OCI-LY1 (cell line): ENCODE measurements around the gene SUPT3H.

Source experiments
- EZH2 ChIP-seq: fragments of 200-600 bp; sonication (generic), shearing (Covaris generic); IDR thresholded peaks from 2 replicates; pipeline ENCODE4 v1.8.0; 2017; ENCODE audit warnings: borderline replicate concordance, mixed run types, mild to moderate bottlenecking, antibody characterized with exemption, low read length, moderate library complexity, mixed read lengths
- TF ChIP-seq, protein P1 (sequence below): fragments of 200-600 bp; sonication (generic), shearing (Covaris generic); IDR thresholded peaks from 2 replicates; pipeline ENCODE4 v1.5.1; 2017; ENCODE audit warnings: mild to moderate bottlenecking, antibody characterized with exemption, low read length, moderate library complexity, mixed read lengths

DNA sequence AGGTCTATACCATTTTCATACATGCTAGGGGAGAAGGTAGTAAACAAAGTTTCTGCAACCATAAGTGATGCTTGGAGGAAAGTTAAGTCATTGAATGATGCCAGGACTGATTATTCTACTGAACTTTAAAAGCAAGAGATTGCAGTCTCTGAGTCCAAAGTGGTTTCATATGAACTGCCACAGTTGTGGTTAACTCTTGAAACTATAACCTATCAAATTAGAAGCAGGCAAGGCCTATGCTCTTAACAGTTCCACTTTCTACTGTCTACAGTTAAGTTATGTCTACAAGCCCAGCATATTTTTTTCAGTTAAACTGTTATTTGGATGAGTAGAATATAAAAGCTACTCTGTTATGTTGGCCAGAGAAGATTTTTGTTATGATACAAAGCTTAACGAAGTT, 376.1 kb downstream of the SUPT3H start:
- TF ChIP-seq, protein P1, sequence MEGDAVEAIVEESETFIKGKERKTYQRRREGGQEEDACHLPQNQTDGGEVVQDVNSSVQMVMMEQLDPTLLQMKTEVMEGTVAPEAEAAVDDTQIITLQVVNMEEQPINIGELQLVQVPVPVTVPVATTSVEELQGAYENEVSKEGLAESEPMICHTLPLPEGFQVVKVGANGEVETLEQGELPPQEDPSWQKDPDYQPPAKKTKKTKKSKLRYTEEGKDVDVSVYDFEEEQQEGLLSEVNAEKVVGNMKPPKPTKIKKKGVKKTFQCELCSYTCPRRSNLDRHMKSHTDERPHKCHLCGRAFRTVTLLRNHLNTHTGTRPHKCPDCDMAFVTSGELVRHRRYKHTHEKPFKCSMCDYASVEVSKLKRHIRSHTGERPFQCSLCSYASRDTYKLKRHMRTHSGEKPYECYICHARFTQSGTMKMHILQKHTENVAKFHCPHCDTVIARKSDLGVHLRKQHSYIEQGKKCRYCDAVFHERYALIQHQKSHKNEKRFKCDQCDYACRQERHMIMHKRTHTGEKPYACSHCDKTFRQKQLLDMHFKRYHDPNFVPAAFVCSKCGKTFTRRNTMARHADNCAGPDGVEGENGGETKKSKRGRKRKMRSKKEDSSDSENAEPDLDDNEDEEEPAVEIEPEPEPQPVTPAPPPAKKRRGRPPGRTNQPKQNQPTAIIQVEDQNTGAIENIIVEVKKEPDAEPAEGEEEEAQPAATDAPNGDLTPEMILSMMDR: no peak
- no peak for TF ChIP-seq EZH2
